HG03108 (cell line): ENCODE measurements around the gene SPACA9.
A peak's percentile ranks its signal among the peaks of the same experiment; 100 is the strongest.

Source experiments
- ATAC-seq: cut with Tn5 transposase; IDR thresholded peaks from one replicate; pipeline ENCODE4 v1.9.1; 2021; ENCODE audit warnings: moderate library complexity; ENCODE audit not compliant: unreplicated experiment

Gene SPACA9

GRCh38 chr9:132862533-132862932, 16.2 kb upstream of the SPACA9 start:
- no peak for ATAC-seq

GRCh38 chr9:132863096-132863495, 15.6 kb upstream of the SPACA9 start:
- no peak for ATAC-seq

- ATAC-seq = no peak
These were observed 14.4 kb upstream of the SPACA9 start for GRCh38 chr9:132864277-132864676.

- no peak for ATAC-seq
These were observed 14.0 kb upstream of the SPACA9 start for GRCh38 chr9:132864691-132865090.

GRCh38 chr9:132866898-132867297, 11.8 kb upstream of the SPACA9 start:
- ATAC-seq = no peak

GRCh38 chr9:132869266-132869665, 9.4 kb upstream of the SPACA9 start:
- no peak for ATAC-seq

- no peak for ATAC-seq
These were observed 5.3 kb upstream of the SPACA9 start for GRCh38 chr9:132873403-132873802.

GRCh38 chr9:132875159-132875558, 3.5 kb upstream of the SPACA9 start:
- no peak for ATAC-seq

- no peak for ATAC-seq
These were observed 1.8 kb upstream of the SPACA9 start for GRCh38 chr9:132876849-132877248.

GRCh38 chr9:132877458-132877823, 1.3 kb upstream of the SPACA9 start:
- ATAC-seq = no peak

GRCh38 chr9:132877824-132878694, 639 bp upstream of the SPACA9 start, which contains the start of gene AK8:
Gene AK8, minus strand, starts transcription at chr9:132878284. Its CDS starts 29 bp downstream, at chr9:132878255.
- ATAC-seq = peak; percentile 82

GRCh38 chr9:132879457-132880323, 992 bp downstream of the SPACA9 start:
- no peak for ATAC-seq

GRCh38 chr9:132880324-132880661, 1.6 kb downstream of the SPACA9 start:
- no peak for ATAC-seq

GRCh38 chr9:132881826-132882225, 3.1 kb downstream of the SPACA9 start:
- no peak for ATAC-seq

- no peak for ATAC-seq
These were observed 3.9 kb downstream of the SPACA9 start for GRCh38 chr9:132882616-132883015.

GRCh38 chr9:132883349-132884294, 4.9 kb downstream of the SPACA9 start:
- no peak for ATAC-seq

GRCh38 chr9:132885720-132886333, 7.1 kb downstream of the SPACA9 start:
- ATAC-seq = no peak

- ATAC-seq = no peak
These were observed 7.6 kb downstream of the SPACA9 start for GRCh38 chr9:132886334-132886725.

- ATAC-seq = no peak
These were observed 8.8 kb downstream of the SPACA9 start for GRCh38 chr9:132887181-132888120.
